GM12878 (cell line): ENCODE measurements around the gene GNG12. TPM values are rescaled to one million over a fixed set of nuclear protein-coding genes. Genes with fewer than 3 reads are reported as not detected.
A peak's percentile ranks its signal among the peaks of the same experiment; 100 is the strongest.

Source experiments
- ATF7 ChIP-seq: fragments of 450-650 bp; IDR thresholded peaks from 2 replicates; pipeline ENCODE4 v1.6.1; 2016; ENCODE audit warnings: low read depth, mild to moderate bottlenecking
- BACH1 ChIP-seq: fragments of 450-650 bp; IDR thresholded peaks from 2 replicates; pipeline ENCODE4 v1.6.1; 2017; ENCODE audit warnings: mild to moderate bottlenecking, borderline replicate concordance
- BMI1 ChIP-seq: fragments of 450-650 bp; IDR thresholded peaks from 2 replicates; pipeline ENCODE4 v1.6.1; 2016; ENCODE audit warnings: mild to moderate bottlenecking, moderate library complexity, borderline replicate concordance
- HSF1 ChIP-seq: fragments of 150-350 bp; IDR thresholded peaks from 2 replicates; pipeline ENCODE4 v1.6.1; 2014; ENCODE audit warnings: mild to moderate bottlenecking, low read depth, low read length
- IKZF1 ChIP-seq: fragments of 450-650 bp; conservative IDR thresholded peaks from 2 replicates; pipeline ENCODE4 v1.6.1; 2017; ENCODE audit warnings: antibody characterized with exemption, mild to moderate bottlenecking
- MYC ChIP-seq: IDR thresholded peaks from 2 replicates; pipeline ENCODE4 v1.6.1; 2011; ENCODE audit warnings: mild to moderate bottlenecking, low read length, moderate library complexity, inconsistent platforms; ENCODE audit not compliant: insufficient read depth, insufficient replicate concordance, insufficient read length, severe bottlenecking
- NFIC ChIP-seq: IDR thresholded peaks from 2 replicates; pipeline ENCODE4 v1.6.1; 2012; ENCODE audit warnings: low read depth, mild to moderate bottlenecking, inconsistent platforms, low read length, moderate library complexity
- NR2F1 ChIP-seq: fragments of 450-650 bp; conservative IDR thresholded peaks from 2 replicates; pipeline ENCODE4 v1.6.1; 2017; ENCODE audit warnings: mild to moderate bottlenecking
- POLR2AphosphoS5 ChIP-seq: IDR thresholded peaks from 2 replicates; pipeline ENCODE4 v1.6.1; 2011; ENCODE audit warnings: mild to moderate bottlenecking, low read length, inconsistent platforms
- SIN3A ChIP-seq: IDR thresholded peaks from 2 replicates; pipeline ENCODE4 v1.6.1; 2012; ENCODE audit warnings: low read depth, low read length, improper control_type of control experiment
- SMARCA5 ChIP-seq: fragments of 450-650 bp; IDR thresholded peaks from 2 replicates; pipeline ENCODE4 v1.6.1; 2017; ENCODE audit warnings: mild to moderate bottlenecking
- YY1 ChIP-seq: IDR thresholded peaks from 2 replicates; pipeline ENCODE4 v1.6.1; 2011; ENCODE audit warnings: low read depth, mild to moderate bottlenecking, low read length
- ZNF24 ChIP-seq: fragments of 450-650 bp; IDR thresholded peaks from 2 replicates; pipeline ENCODE4 v1.6.1; 2017; ENCODE audit warnings: antibody characterized with exemption, mild to moderate bottlenecking
- polyA plus RNA-seq, 11 experiments: library from polyadenylated mRNA; depleted of rRNA in 4 of 11; unstranded in 6 of 11; stranded (reverse) in 5 of 11; fragments of >200 nt; fragmentation: Nextera tagmentation in 4 of 11; fragmentation: Illumina TruSeq in 1 of 11; extraction: Ambion mirVana in 4 of 11; extraction: Trizol in 1 of 11; gene quantifications; 1 replicate in 1 of 11; 2 replicates in 10 of 11; pipeline versions ENCODE4 v1.2.1 to v1.2.3, GENCODE V29; 2011 to 2016; ENCODE audit warnings: inconsistent platforms in 2 of 11, missing spikeins in 2 of 11, low read depth in 1 of 11
- total RNA-seq, 4 experiments: library from RNA; depleted of rRNA in 3 of 4; stranded (reverse); fragments of >200 nt in 3 of 4; fragmentation: Illumina TruSeq in 1 of 4; extraction: Trizol in 1 of 4; gene quantifications; 2 replicates each; pipeline versions ENCODE4 v1.2.1 to v1.2.3, GENCODE V29; 2013 to 2021
- TF ChIP-seq, protein P1 (sequence below): fragments of 450-650 bp; IDR thresholded peaks from 2 replicates; pipeline ENCODE4 v1.6.1; 2016; ENCODE audit warnings: mild to moderate bottlenecking
- TF ChIP-seq, protein P2 (sequence below): IDR thresholded peaks from 2 replicates; pipeline ENCODE4 v1.6.1; 2012; ENCODE audit warnings: mild to moderate bottlenecking, low read depth, low read length
- TF ChIP-seq, protein P3 (sequence below): fragments of 450-650 bp; IDR thresholded peaks from 2 replicates; pipeline ENCODE4 v1.6.1; 2017; ENCODE audit warnings: low read depth, mild to moderate bottlenecking, moderate library complexity
- TF ChIP-seq, protein P4 (sequence below): fragments of 450-650 bp; IDR thresholded peaks from 2 replicates; pipeline ENCODE4 v1.6.1; 2017; ENCODE audit warnings: mild to moderate bottlenecking, low read depth, inconsistent platforms; ENCODE audit not compliant: poor library complexity, severe bottlenecking

GNG12 gene
- total and polyA plus RNA-seq, 10 of the 15 experiments (the other 5 are each of a cell fraction or from before 2014, with no cell fraction given) = 0.22 to 32.8 (median 0.35) TPM

- TF ChIP-seq YY1 = peak; percentile 47; the same call in 1 of the 2 replicates
- peak; percentile 89 for TF ChIP-seq ATF7
- peak; percentile 71 for TF ChIP-seq NR2F1
- TF ChIP-seq, protein P1, sequence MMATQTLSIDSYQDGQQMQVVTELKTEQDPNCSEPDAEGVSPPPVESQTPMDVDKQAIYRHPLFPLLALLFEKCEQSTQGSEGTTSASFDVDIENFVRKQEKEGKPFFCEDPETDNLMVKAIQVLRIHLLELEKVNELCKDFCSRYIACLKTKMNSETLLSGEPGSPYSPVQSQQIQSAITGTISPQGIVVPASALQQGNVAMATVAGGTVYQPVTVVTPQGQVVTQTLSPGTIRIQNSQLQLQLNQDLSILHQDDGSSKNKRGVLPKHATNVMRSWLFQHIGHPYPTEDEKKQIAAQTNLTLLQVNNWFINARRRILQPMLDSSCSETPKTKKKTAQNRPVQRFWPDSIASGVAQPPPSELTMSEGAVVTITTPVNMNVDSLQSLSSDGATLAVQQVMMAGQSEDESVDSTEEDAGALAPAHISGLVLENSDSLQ = peak; percentile 83
- TF ChIP-seq, protein P2, sequence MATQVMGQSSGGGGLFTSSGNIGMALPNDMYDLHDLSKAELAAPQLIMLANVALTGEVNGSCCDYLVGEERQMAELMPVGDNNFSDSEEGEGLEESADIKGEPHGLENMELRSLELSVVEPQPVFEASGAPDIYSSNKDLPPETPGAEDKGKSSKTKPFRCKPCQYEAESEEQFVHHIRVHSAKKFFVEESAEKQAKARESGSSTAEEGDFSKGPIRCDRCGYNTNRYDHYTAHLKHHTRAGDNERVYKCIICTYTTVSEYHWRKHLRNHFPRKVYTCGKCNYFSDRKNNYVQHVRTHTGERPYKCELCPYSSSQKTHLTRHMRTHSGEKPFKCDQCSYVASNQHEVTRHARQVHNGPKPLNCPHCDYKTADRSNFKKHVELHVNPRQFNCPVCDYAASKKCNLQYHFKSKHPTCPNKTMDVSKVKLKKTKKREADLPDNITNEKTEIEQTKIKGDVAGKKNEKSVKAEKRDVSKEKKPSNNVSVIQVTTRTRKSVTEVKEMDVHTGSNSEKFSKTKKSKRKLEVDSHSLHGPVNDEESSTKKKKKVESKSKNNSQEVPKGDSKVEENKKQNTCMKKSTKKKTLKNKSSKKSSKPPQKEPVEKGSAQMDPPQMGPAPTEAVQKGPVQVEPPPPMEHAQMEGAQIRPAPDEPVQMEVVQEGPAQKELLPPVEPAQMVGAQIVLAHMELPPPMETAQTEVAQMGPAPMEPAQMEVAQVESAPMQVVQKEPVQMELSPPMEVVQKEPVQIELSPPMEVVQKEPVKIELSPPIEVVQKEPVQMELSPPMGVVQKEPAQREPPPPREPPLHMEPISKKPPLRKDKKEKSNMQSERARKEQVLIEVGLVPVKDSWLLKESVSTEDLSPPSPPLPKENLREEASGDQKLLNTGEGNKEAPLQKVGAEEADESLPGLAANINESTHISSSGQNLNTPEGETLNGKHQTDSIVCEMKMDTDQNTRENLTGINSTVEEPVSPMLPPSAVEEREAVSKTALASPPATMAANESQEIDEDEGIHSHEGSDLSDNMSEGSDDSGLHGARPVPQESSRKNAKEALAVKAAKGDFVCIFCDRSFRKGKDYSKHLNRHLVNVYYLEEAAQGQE = no peak
- TF ChIP-seq BACH1 = peak; percentile 92; the same call in 1 of the 2 replicates
- TF ChIP-seq SIN3A = no peak
- TF ChIP-seq POLR2AphosphoS5 = no peak; the same call in 1 of the 2 replicates
- peak; percentile 94 for TF ChIP-seq IKZF1
- TF ChIP-seq SMARCA5 = no peak; the same call in 1 of the 2 replicates
- peak; percentile 72; the same call in 1 of the 2 replicates for TF ChIP-seq ZNF24
- TF ChIP-seq, protein P3, sequence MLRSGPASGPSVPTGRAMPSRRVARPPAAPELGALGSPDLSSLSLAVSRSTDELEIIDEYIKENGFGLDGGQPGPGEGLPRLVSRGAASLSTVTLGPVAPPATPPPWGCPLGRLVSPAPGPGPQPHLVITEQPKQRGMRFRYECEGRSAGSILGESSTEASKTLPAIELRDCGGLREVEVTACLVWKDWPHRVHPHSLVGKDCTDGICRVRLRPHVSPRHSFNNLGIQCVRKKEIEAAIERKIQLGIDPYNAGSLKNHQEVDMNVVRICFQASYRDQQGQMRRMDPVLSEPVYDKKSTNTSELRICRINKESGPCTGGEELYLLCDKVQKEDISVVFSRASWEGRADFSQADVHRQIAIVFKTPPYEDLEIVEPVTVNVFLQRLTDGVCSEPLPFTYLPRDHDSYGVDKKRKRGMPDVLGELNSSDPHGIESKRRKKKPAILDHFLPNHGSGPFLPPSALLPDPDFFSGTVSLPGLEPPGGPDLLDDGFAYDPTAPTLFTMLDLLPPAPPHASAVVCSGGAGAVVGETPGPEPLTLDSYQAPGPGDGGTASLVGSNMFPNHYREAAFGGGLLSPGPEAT = peak; percentile 98
- no peak for TF ChIP-seq MYC
- no peak for TF ChIP-seq HSF1
- TF ChIP-seq, protein P4, sequence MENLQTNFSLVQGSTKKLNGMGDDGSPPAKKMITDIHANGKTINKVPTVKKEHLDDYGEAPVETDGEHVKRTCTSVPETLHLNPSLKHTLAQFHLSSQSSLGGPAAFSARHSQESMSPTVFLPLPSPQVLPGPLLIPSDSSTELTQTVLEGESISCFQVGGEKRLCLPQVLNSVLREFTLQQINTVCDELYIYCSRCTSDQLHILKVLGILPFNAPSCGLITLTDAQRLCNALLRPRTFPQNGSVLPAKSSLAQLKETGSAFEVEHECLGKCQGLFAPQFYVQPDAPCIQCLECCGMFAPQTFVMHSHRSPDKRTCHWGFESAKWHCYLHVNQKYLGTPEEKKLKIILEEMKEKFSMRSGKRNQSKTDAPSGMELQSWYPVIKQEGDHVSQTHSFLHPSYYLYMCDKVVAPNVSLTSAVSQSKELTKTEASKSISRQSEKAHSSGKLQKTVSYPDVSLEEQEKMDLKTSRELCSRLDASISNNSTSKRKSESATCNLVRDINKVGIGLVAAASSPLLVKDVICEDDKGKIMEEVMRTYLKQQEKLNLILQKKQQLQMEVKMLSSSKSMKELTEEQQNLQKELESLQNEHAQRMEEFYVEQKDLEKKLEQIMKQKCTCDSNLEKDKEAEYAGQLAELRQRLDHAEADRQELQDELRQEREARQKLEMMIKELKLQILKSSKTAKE = peak; percentile 84
- TF ChIP-seq NFIC = peak; percentile 48; the same call in 1 of the 2 replicates
- TF ChIP-seq BMI1 = peak; percentile 88
Measured at GRCh38 chr1:67760030-67760821, 73.0 kb downstream of the GNG12 start (continued).
